IMR-90 (cell line): ENCODE data around the gene NFATC1.

Source experiments
- BHLHE40 ChIP-seq: fragments of 150-350 bp; IDR thresholded peaks from 2 replicates; pipeline ENCODE4 v1.6.1; 2016; ENCODE audit warnings: mild to moderate bottlenecking, low read depth, low read length
- CEBPB ChIP-seq: IDR thresholded peaks from 2 replicates; pipeline ENCODE4 v1.6.1; 2012; ENCODE audit warnings: low read depth, low read length, improper control_type of control experiment
- CTCF ChIP-seq: conservative IDR thresholded peaks from 2 replicates; pipeline ENCODE4 v1.5.1; 2012; ENCODE audit warnings: mild to moderate bottlenecking, low read depth, low read length, improper control_type of control experiment
- MAZ ChIP-seq: IDR thresholded peaks from 2 replicates; pipeline ENCODE4 v1.6.1; 2012; ENCODE audit warnings: low read depth, mild to moderate bottlenecking, low read length, improper control_type of control experiment, moderate library complexity, borderline replicate concordance
- MXI1 ChIP-seq: IDR thresholded peaks from 2 replicates; pipeline ENCODE4 v1.6.1; 2012; ENCODE audit warnings: low read depth, mild to moderate bottlenecking, low read length, moderate library complexity, borderline replicate concordance
- POLR2A ChIP-seq: IDR thresholded peaks from 2 replicates; pipeline ENCODE4 v1.6.1; 2012; ENCODE audit warnings: mild to moderate bottlenecking, low read depth, low read length
- RAD21 ChIP-seq: IDR thresholded peaks from 2 replicates; pipeline ENCODE4 v1.6.1; 2012; ENCODE audit warnings: low read length, improper control_type of control experiment
- TF ChIP-seq, protein P1 (sequence below): fragments of 150-350 bp; IDR thresholded peaks from 2 replicates; pipeline ENCODE4 v1.6.1; 2017; ENCODE audit warnings: mild to moderate bottlenecking, antibody characterized with exemption, low read length, low read depth

DNA sequence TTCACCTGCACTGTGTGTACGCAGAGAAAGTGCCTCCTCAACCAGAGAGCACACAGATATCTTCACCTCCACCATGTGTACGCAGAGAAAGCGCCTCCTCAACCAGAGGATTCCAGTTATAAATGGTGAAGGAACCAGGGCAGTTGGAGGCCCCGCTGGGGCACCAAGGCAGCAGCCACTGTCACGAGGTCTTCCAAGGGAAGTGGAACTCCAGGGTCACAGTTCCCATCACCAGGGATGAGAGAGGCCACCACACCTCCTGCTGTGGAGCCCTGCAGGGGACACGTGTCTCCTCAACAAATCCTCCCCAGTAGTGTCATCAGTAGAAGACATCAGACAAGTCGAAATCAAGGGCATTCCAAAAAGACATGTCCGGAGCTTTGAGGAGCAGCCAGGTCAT, 28.2 kb upstream of the NFATC1 start:
- TF ChIP-seq CEBPB (no peak), CTCF (no peak), POLR2A (no peak), RAD21 (no peak), MAZ (no peak), MXI1 (no peak), BHLHE40 (no peak)
- TF ChIP-seq, protein P1, sequence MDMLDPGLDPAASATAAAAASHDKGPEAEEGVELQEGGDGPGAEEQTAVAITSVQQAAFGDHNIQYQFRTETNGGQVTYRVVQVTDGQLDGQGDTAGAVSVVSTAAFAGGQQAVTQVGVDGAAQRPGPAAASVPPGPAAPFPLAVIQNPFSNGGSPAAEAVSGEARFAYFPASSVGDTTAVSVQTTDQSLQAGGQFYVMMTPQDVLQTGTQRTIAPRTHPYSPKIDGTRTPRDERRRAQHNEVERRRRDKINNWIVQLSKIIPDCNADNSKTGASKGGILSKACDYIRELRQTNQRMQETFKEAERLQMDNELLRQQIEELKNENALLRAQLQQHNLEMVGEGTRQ = no peak
